Prostate gland (tissue), 2 donors: Measurements from ENCODE around the gene TPM3.

Experiments
- CTCF ChIP-seq, 4 experiments: fragments of 200-600 bp in 2 of 4; fragments of 450-650 bp in 2 of 4; sonication (generic) in 2 of 4; IDR thresholded peaks; 1 replicate in 3 of 4; 2 replicates in 1 of 4; pipeline ENCODE4 v1.5.1; 2016 to 2019; ENCODE audit warnings: antibody characterized with exemption in 4 of 4, mild to moderate bottlenecking in 2 of 4, moderate library complexity in 2 of 4
- POLR2A ChIP-seq: fragments of 450-650 bp; IDR thresholded peaks from one replicate; pipeline ENCODE4 v1.6.1; 2016; ENCODE audit warnings: antibody characterized with exemption, mild to moderate bottlenecking
- POLR2AphosphoS5 ChIP-seq: sonication (generic); formaldehyde crosslinking; IDR thresholded peaks from one replicate; pipeline ENCODE4 v1.6.1; 2017; ENCODE audit warnings: antibody characterized with exemption

GRCh38 chr1:154157520-154158306, 34.2 kb downstream of the TPM3 start:
- no peak for TF ChIP-seq CTCF (IDR thresholded peaks at IDR 0.05)
- no peak for TF ChIP-seq POLR2AphosphoS5
- TF ChIP-seq POLR2A: no peak
